NCI-H524 treated with DMSO at 0.1 percent for 48 hours (cell line): ENCODE data around the gene TRDN.
"Not testable (repeated sequence)": the region's sequence is repeated elsewhere in the genome, so short reads cannot be mapped to it uniquely, and the experiment has no call there.

Source experiments
- DNase-seq: peaks from one replicate; lab custom pipeline; 2025; lab: John Stamatoyannopoulos, UW

The TRDN gene

GRCh38 chr6:123402052-123402451, 234.7 kb downstream of the TRDN start:
- DNase-seq: no peak

DNA sequence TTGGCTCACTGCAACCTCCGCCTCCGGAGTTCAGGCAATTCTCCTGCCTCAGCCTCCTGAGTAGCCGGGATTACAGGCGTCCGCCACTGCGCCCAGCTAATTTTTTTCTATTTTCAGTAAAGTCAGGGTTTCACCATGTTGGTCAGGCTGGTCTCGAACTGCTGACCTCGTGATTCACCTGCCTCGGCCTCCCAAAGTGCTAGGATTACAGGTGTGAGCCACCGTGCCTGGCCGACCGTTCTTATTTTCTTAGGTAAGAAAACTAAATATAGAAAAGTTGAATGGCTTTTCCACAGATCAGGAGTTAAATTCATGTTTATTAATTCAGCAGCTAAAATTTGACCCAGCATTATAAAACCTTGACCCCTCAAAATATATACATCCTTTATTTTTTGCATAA, 238.7 kb downstream of the TRDN start:
- no peak for DNase-seq

DNA sequence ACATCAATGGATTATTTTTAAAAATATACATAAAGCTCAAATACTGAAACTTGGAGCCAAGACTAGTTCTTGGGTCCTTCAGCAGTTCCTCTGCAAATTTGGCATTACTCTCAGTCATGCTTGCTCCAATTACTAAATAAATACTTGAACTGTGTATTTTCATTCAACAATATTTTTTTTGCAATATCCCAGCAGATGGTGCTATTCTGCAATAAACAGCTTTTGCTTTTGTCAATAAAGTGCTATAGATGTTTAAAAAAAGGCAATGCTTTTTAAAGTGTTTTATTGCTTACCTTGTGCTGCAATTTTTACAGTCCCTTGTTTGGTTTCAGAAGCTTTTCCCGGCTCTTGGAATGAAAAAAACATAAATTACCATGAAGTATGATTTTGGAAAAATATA, 243.4 kb downstream of the TRDN start:
- DNase-seq: no peak

GRCh38 chr6:123383718-123384117, 253.0 kb downstream of the TRDN start:
- DNase-seq: no peak

DNA sequence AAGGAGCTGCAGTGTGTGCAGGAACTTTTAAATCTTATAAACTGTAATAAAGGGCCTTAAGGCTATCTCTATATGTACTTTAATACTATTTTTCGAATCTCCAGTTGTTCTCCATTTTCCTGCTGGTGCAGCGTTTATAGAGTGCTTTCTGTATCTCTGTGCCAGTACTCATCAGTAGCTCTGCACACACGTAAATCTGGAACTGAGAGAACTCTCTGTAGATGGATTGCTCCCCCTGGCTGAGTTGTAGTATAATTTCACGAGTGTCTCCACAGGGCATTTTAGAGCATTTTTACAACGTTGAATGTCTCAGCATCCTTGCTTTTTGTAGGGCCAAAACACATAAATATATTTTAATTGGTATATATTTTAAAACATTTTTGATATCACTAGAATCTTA, 256.5 kb downstream of the TRDN start:
- DNase-seq: peak; percentile 4

DNA sequence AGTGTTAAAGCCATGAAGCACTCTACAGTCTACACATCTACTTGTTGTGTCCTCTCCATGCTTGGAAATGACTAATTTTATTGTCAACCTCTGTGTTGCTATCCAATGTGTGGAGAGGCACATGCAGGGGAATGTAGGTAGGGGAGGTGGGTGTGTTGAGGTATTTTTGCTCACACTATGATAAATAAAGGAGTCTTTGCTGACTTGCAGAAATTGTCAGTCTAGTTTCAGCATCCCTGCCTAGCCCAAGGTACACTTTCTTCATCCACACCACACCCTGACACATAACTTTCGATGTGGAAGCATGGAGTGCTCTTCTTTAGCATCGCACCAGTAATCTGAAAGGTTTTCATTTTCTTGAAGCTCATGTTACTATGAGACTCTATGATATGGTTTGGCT, 264.0 kb downstream of the TRDN start:
- DNase-seq: no peak

DNA sequence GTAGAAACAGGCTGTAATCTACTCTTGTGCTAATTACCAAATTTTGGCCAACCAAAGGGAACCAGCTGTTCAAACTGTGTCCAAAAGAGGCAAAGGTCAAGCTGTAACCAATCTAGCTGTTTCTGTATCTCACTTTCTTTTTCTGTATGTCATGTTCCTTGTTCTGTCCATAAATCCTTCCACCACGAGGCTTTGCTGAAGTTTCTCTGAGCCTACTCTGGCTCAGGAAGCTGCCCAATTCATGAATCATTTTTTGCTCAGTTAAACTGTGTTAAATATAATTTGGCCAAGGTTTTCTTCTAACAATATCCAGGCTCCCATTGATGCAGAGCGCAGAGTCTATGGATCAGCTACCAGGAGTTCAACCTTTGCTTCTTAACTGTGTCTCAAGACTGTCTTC, 272.8 kb downstream of the TRDN start:
- no peak for DNase-seq

- no peak for DNase-seq
Measured at GRCh38 chr6:123360359-123360758, 276.4 kb downstream of the TRDN start.

DNA sequence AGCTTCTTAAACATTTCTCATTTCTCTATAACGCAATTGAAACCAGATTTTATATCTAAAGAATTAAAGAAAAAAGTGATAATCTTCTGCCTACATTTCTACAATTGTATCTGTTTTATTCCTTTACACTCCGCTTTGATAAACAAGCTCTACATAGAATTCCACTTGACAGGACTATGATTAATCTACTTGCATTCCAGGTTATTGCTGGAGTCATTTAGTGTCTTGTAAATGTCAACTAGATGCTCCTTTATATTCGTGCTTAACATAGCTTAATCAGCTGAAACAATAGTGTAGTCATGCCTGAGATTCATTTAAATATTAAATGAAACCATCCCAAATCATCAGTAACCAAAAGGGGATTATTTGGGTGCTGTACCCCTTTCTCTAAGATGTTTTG, 284.0 kb downstream of the TRDN start:
- no peak for DNase-seq

DNA sequence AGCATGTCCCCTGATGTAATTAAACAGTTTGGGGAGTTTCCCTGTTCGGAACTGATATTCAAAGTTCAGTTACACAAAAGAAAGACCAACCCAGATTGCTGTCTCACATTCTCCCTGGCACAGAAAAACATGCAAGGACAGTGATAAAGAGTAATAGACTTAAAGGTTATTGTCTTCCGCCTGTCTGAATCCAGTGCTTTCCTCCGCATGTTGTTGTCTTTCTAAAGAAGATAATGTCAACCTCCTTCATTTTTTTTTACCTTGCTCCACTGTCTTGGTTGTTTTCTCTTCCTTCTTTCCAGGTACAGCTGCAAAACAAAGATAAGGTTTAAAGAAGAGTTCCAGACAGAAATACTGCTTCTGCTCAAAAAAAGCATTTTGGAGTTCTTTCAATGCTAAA, 284.5 kb downstream of the TRDN start:
- no peak for DNase-seq

DNA sequence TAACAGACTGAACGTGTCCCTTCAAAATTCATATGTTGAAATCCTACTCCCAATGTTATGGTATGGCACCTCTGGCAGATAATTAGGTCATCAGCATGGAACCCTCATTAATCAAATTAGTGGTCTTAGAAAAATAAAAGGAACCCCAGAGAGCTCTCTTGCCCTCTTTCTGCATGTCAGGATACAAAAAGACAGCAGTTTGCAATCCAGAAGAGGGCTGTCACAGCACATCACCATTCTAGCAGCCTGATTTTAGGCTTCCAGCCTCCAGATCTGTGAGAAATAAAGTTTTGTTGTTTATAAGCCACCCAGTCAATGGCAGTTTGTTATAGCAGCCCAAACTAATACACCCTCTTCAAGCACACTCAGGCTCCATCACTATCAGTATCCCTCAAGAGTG, 292.9 kb downstream of the TRDN start:
- no peak for DNase-seq

GRCh38 chr6:123338394-123338793, 298.4 kb downstream of the TRDN start:
- DNase-seq: no peak

DNA sequence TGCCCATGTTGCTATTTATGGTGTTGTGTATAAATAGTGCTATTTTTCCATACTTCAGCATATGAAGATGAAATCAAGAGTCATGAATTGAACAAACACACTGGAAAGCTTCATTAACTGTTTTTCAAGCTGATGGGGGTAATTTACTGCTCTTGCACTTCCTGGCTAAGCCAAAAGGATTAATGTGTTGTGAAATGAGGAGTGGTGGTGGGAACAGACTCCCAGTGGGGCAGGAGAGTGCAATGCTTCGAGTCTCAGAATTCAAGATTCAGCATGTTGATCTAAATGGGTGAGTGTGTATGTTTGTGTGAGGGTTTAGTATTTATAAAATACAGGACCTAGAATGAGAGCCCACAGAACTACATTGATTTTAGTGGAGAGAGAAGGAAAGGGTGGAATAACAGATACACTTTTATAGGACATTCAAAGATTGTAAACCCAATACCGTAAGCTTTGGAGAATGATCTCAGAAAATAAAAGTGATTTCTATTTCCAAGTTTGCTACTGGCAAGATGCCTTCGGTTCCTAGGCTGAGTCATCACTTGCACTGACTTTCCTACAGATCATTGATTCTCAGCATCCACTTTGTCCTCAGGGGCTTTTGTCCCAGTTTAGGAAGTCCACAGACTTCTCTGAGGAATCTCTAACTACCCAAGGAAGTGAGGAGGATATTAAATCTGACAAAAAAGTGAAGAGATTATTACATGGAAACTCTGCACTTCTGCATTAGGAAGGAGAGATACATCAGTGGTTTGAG, 303.6 kb downstream of the TRDN start:
- no peak for DNase-seq

- no peak for DNase-seq
Measured at GRCh38 chr6:123332070-123332469, 304.7 kb downstream of the TRDN start.

GRCh38 chr6:123329337-123329736, 307.4 kb downstream of the TRDN start:
- DNase-seq: no peak

GRCh38 chr6:123323452-123324329, 313.1 kb downstream of the TRDN start:
- no peak for DNase-seq

GRCh38 chr6:123321020-123321419, 315.7 kb downstream of the TRDN start:
- no peak for DNase-seq

DNA sequence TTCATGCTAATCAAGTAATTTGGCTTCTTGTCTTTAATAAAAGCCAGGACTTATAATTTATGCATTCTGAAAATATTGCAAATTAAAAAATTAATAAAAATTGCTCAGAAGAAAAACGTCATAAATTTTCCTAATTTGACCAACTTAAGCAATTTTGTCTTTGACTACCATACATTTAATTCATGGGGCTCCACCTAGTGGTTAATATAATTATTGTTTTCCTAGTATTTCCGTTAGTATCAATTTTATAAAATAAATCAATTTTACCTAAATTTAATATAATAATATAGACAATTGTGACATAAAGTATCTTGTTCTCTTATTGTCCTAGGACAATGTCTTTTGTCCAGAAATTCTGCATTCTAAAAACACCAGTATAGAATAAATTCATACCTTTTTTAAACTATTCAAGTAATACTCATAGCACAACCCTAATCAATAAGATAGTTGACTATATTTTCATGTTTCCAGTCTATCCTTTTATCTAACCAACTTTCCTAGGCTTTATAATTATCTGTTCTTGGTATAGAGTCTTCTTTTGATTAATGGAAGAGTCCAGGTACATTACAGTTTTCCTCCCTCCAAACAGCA, 319.9 kb downstream of the TRDN start:
- DNase-seq: no peak

DNA sequence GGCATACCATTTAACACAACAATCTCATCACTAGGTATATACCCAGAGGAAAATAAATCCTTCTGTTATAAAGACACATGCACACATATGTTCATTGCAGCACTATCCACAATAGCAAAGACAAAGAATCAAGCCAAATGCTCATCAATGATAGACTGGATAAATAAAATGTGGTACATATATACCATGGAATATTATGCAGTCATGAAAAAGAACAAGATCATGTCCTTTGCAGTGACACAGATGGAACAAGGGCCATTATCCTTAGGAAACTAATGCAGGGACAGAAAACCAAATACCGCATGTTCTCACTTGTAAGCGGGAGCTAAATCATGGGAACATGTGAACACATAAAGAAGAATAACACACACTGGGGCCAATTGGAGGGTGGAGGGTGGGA, 322.3 kb downstream of the TRDN start:
- DNase-seq: not testable (repeated sequence)

DNA sequence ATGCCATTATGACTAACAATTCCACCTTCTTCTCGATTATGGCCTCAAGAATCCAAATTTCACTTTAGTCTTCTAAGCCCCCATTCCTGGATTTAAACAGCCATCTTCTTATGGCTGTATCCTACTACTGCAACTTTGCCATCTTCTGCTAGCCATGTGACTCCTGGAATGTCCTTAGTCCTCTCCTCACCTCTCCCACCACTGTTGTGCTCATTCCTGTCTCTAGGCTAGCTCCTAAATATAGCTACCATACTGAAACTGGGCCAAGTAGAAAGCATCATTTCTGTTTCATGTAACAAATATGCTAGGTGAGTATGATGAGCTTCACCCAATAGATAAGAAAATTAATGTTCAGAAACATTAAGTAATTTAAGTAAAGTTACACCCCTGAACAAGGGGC, 327.6 kb downstream of the TRDN start:
- DNase-seq: no peak

DNA sequence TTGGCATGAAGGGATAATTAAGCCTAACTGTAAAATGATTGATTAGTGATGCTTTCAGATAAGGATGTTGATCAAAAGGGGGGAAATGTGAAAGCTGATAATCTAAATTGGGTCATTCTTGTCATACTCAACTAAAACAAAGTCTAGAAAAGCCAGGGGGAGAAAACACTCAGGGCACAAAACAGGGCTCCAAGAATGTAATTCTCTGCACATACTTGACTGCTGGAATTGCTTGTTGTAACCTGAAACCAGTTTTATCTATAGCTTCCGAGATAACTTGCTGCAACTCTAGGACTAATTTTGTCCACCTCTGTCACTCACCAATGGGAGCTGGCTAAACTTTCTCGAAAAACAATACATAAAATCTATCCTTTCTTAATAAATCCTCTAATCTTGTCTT, 330.4 kb downstream of the TRDN start:
- DNase-seq: no peak

- no peak for DNase-seq
Measured at GRCh38 chr6:123295672-123296071, 341.1 kb downstream of the TRDN start.

DNA sequence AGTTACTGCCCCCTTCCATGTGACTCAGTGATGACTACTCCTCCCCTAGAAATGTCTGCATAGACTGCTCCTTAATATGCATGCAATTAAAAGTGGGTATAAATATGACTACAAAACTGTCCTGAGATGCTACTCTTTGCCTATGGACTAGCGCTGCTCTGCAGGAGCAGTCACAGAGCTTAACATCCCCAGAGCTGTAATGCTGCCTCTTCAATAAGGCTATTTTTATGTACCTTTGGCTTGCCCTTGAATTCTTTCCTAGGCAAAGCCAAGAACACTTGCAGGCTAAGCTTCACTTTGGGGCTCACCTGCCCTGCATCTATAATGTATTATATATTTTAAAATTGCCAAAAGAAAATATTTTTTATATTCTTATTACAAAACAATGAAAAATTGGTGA, 341.6 kb downstream of the TRDN start:
- no peak for DNase-seq
